HCT116 (cell line): ENCODE measurements around the gene MAP3K21. TPM values are rescaled to one million over a fixed set of nuclear protein-coding genes. Genes with fewer than 3 reads are reported as not detected.

Experiments used
- ATAC-seq: fragments of 200-7000 bp; cut with Tn5 transposase; 2 replicates; pipeline ENCODE4 v1.9.1; 2020; ENCODE audit warnings: mild to moderate bottlenecking, moderate library complexity
- BruUV-seq: library from RNA; stranded (reverse); fragments of 400-500 nt; replicated peaks from 2 replicates; lab custom pipeline; 2021; lab: Mats Ljungman, UMichigan
- CTCF ChIA-PET: fragments of 300-600 bp; sonication (Branson Sonifier 250); formaldehyde crosslinking; loops from one replicate; lab custom pipeline; 2021; ENCODE audit warnings: antibody characterized with exemption; lab: Charles Lee
- POLR2A ChIA-PET: fragments of 300-600, 350-600 bp; sonication (Branson Sonifier 250); formaldehyde crosslinking; loops from one replicate; lab custom pipeline; 2021; ENCODE audit warnings: antibody characterized with exemption; lab: Charles Lee
- RAD21 ChIA-PET, 2 experiments: fragments of 300-600 bp; sonication (Branson Sonifier 250); formaldehyde crosslinking; loops; one replicate each; lab custom pipeline; 2023; ENCODE audit warnings: low total read pairs in 2 of 2; ENCODE audit not compliant: uncharacterized antibody in 2 of 2, unreplicated experiment in 2 of 2, low non-redundant PET in 1 of 2; lab: Charles Lee
- DNase-seq: peaks from one replicate; pipeline ENCODE4 v3.0.0-alpha.2; 2010; ENCODE audit warnings: low read depth, low spot score
- H2AFZ ChIP-seq: fragments of 200-600 bp; shearing (Covaris generic), sonication (generic); 2 replicates; pipeline ENCODE4 v1.6.1; 2017; ENCODE audit warnings: low read depth, mixed run types, mixed read lengths, antibody characterized with exemption, low read length; ENCODE audit not compliant: poor library complexity, severe bottlenecking
- H3K27ac ChIP-seq: 2 replicates; pipeline ENCODE4 v1.5.1; 2012; ENCODE audit warnings: low read depth, low read length
- H3K27me3 ChIP-seq: fragments of 200-600 bp; sonication (generic); 2 replicates; pipeline ENCODE4 v1.6.1; 2016; ENCODE audit warnings: mixed run types, low read length, mixed read lengths; ENCODE audit not compliant: insufficient read depth
- H3K36me3 ChIP-seq, 2 experiments: fragments of 200-500 bp in 1 of 2; fragments of 200-600 bp in 1 of 2; sonication (Bioruptor generic) in 1 of 2; sonication (generic) in 1 of 2; 2 replicates each; pipeline versions ENCODE4 v1.5.1 to v1.6.1; 2014 to 2016; ENCODE audit warnings: low read length in 2 of 2, inconsistent platforms in 1 of 2, mixed read lengths in 1 of 2, mixed run types in 1 of 2; ENCODE audit not compliant: insufficient read depth in 2 of 2, control insufficient read depth in 1 of 2
- H3K4me1 ChIP-seq, 2 experiments: fragments of 200-600 bp in 1 of 2; sonication (generic) in 1 of 2; 2 replicates each; pipeline versions ENCODE4 v1.5.1 to v1.6.1; 2012 to 2017; ENCODE audit warnings: low read length in 2 of 2, inconsistent platforms in 1 of 2, mild to moderate bottlenecking in 1 of 2, mixed read lengths in 1 of 2, mixed run types in 1 of 2, moderate library complexity in 1 of 2; ENCODE audit not compliant: insufficient read depth in 2 of 2, control insufficient read depth in 1 of 2
- H3K4me2 ChIP-seq: fragments of 200-600 bp; sonication (generic); 2 replicates; pipeline ENCODE4 v1.6.1; 2017; ENCODE audit warnings: mixed run types, low read length, mixed read lengths
- H3K4me3 ChIP-seq, 2 experiments: fragments of 200-600 bp in 1 of 2; sonication (generic) in 1 of 2; replicated peaks in 1 of 2; 2 replicates each; pipeline ENCODE4 v1.5.1; 2011 to 2016; ENCODE audit warnings: low read length in 2 of 2, control low read depth in 1 of 2, low read depth in 1 of 2, mild to moderate bottlenecking in 1 of 2, mixed read lengths in 1 of 2, mixed run types in 1 of 2
- H3K79me2 ChIP-seq: fragments of 200-600 bp; sonication (generic); 2 replicates; pipeline ENCODE4 v1.6.1; 2017; ENCODE audit warnings: mild to moderate bottlenecking, mixed run types, low read length, moderate library complexity, mixed read lengths; ENCODE audit not compliant: insufficient read depth
- H3K9ac ChIP-seq: fragments of 200-600 bp; sonication (generic); 2 replicates; pipeline ENCODE4 v1.6.1; 2016; ENCODE audit warnings: low read length, mixed read lengths
- H3K9me2 ChIP-seq: fragments of 200-600 bp; sonication (generic), shearing (Covaris generic); 2 replicates; pipeline ENCODE4 v1.6.1; 2017; ENCODE audit warnings: mixed run types, mild to moderate bottlenecking, moderate library complexity; ENCODE audit not compliant: insufficient read depth
- H3K9me3 ChIP-seq, 2 experiments: fragments of 200-500 bp in 1 of 2; fragments of 200-600 bp in 1 of 2; sonication (Bioruptor generic) in 1 of 2; sonication (generic) in 1 of 2; 2 replicates each; pipeline ENCODE4 v1.6.1; 2014 to 2017; ENCODE audit warnings: low read length in 2 of 2, mixed read lengths in 2 of 2, inconsistent platforms in 1 of 2, low read depth in 1 of 2, mild to moderate bottlenecking in 1 of 2, mixed run types in 1 of 2, moderate library complexity in 1 of 2; ENCODE audit not compliant: control insufficient read depth in 1 of 2, insufficient read depth in 1 of 2
- H4K20me1 ChIP-seq: fragments of 200-600 bp; sonication (generic), shearing (Covaris generic); 2 replicates; pipeline ENCODE4 v1.6.1; 2017; ENCODE audit warnings: mixed run types, mild to moderate bottlenecking, moderate library complexity; ENCODE audit not compliant: insufficient read depth
- CBX3 ChIP-seq: IDR thresholded peaks from 2 replicates; pipeline ENCODE4 v1.6.1; 2012; ENCODE audit warnings: low read depth
- CEBPB ChIP-seq: IDR thresholded peaks from 2 replicates; pipeline ENCODE4 v1.6.1; 2012; ENCODE audit warnings: low read depth
- ELF1 ChIP-seq: IDR thresholded peaks from 2 replicates; pipeline ENCODE4 v1.6.1; 2012; ENCODE audit warnings: low read depth, borderline replicate concordance
- EZH2 ChIP-seq: fragments of 200-600 bp; sonication (generic); IDR thresholded peaks from 2 replicates; pipeline ENCODE4 v1.6.1; 2017; ENCODE audit warnings: antibody characterized with exemption, mixed run types
- EZH2phosphoT487 ChIP-seq: fragments of 200-600 bp; IDR thresholded peaks from 2 replicates; pipeline ENCODE4 v1.6.1; 2018; ENCODE audit warnings: antibody characterized with exemption, borderline replicate concordance
- FOSL1 ChIP-seq: IDR thresholded peaks from 2 replicates; pipeline ENCODE4 v1.6.1; 2012; ENCODE audit warnings: low read depth
- JUND ChIP-seq: IDR thresholded peaks from 2 replicates; pipeline ENCODE4 v1.6.1; 2012
- POLR2AphosphoS5 ChIP-seq: IDR thresholded peaks from 2 replicates; pipeline ENCODE4 v1.6.1; 2011; ENCODE audit warnings: mild to moderate bottlenecking, low read depth, low read length, moderate library complexity
- REST ChIP-seq: IDR thresholded peaks from 2 replicates; pipeline ENCODE4 v1.6.1; 2012; ENCODE audit warnings: low read depth
- SIN3A ChIP-seq: IDR thresholded peaks from 2 replicates; pipeline ENCODE4 v1.6.1; 2012; ENCODE audit warnings: low read depth
- SP1 ChIP-seq: IDR thresholded peaks from 2 replicates; pipeline ENCODE4 v1.6.1; 2012; ENCODE audit warnings: low read depth
- SRF ChIP-seq: IDR thresholded peaks from 2 replicates; pipeline ENCODE4 v1.6.1; 2012; ENCODE audit warnings: low read depth
- TCF7L2 ChIP-seq: IDR thresholded peaks from 2 replicates; pipeline ENCODE4 v1.7.0; 2011; ENCODE audit warnings: borderline replicate concordance, inconsistent platforms; ENCODE audit not compliant: insufficient read depth, insufficient read length; ENCODE audit errors: extremely low read depth
- YY1 ChIP-seq: IDR thresholded peaks from 2 replicates; pipeline ENCODE4 v1.6.1; 2011; ENCODE audit warnings: low read length, low read depth, moderate library complexity, mild to moderate bottlenecking; ENCODE audit not compliant: insufficient replicate concordance; ENCODE audit errors: extremely low read depth
- ZBTB33 ChIP-seq: IDR thresholded peaks from 2 replicates; pipeline ENCODE4 v1.6.1; 2011; ENCODE audit warnings: mild to moderate bottlenecking, low read length, moderate library complexity; ENCODE audit not compliant: insufficient replicate concordance; ENCODE audit errors: extremely low read depth
- ZNF274 ChIP-seq: fragments of 200-500 bp; sonication (Bioruptor generic); IDR thresholded peaks from 2 replicates; pipeline ENCODE4 v1.6.1; 2014; ENCODE audit warnings: mild to moderate bottlenecking, low read depth, low read length, inconsistent platforms
- intact Hi-C: fragments of 100-400 bp; cut with micrococcal nuclease; formaldehyde crosslinking; loops from 2 replicates; pipeline ENCODE4 v1.10.0; 2022
- total RNA-seq: library from RNA; stranded (reverse); gene quantifications from one replicate; pipeline ENCODE4 v1.2.1, GENCODE V29; 2021; ENCODE audit not compliant: unreplicated experiment
- TF ChIP-seq, protein P1 (sequence below): IDR thresholded peaks from 2 replicates; pipeline ENCODE4 v1.6.1; 2012

Gene MAP3K21
- total RNA-seq, 1 experiment from 2014 or later = 19.1 TPM

DNA sequence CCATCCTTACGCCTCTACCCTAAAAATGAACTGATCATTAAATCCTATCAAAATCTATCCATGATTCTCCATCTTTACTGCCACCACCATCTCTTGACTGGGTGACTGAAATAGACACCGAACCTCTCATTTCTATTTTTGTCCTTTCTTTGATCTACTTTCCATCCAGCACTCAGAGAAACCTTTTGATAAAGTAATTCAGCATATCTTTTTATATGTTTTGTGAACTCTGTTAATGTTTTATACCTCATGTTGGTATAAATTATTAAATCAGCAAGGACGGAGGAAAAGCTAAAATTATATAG, 45.0 kb upstream of the MAP3K21 start:
- H3K9me3 ChIP-seq = no peaks in the 10 kb centered on the region
- no peak overlapping the region for H3K27ac ChIP-seq
- intact Hi-C loops = no loop called here
- no peak overlapping the region for H3K4me3 ChIP-seq
- H3K4me1 ChIP-seq = no peaks in the 10 kb centered on the region
- no peak for DNase-seq
- peaks cover 12% of the 10 kb centered on the region; the same call in 1 of the 2 replicates for H3K79me2 ChIP-seq
- TF ChIP-seq CBX3 (no peak), EZH2 (no peak), SIN3A (no peak), POLR2AphosphoS5 (no peak), ZNF274 (no peak), REST (no peak), JUND (no peak), SP1 (no peak), FOSL1 (no peak), TCF7L2 (no peak), YY1 (no peak), EZH2phosphoT487 (no peak), ZBTB33 (no peak), SRF (no peak), CEBPB (no peak), ELF1 (no peak)
- TF ChIP-seq, protein P1, sequence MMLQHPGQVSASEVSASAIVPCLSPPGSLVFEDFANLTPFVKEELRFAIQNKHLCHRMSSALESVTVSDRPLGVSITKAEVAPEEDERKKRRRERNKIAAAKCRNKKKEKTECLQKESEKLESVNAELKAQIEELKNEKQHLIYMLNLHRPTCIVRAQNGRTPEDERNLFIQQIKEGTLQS = no peak
- H3K27me3 ChIP-seq = no peaks in the 10 kb centered on the region
- H3K36me3 ChIP-seq = no peaks in the 10 kb centered on the region
- H3K9me2 ChIP-seq = no peaks in the 10 kb centered on the region
- RAD21 ChIA-PET = no interaction called here
- H2AFZ ChIP-seq = no peak overlapping the region
- H3K9ac ChIP-seq = no peak overlapping the region
- ATAC-seq = no peak
- POLR2A ChIA-PET = no interaction called here
- H4K20me1 ChIP-seq = no peaks in the 10 kb centered on the region
- no peak overlapping the region for H3K4me2 ChIP-seq
- CTCF ChIA-PET = no interaction called here
- no TSS peak for BruUV-seq
